ENCODE data around the gene TMIGD1. TPM values are rescaled to one million over a fixed set of nuclear protein-coding genes. Genes with fewer than 3 reads are reported as not detected.

Gene TMIGD1
- total and polyA plus RNA-seq, 12 donors = not detected

DNA sequence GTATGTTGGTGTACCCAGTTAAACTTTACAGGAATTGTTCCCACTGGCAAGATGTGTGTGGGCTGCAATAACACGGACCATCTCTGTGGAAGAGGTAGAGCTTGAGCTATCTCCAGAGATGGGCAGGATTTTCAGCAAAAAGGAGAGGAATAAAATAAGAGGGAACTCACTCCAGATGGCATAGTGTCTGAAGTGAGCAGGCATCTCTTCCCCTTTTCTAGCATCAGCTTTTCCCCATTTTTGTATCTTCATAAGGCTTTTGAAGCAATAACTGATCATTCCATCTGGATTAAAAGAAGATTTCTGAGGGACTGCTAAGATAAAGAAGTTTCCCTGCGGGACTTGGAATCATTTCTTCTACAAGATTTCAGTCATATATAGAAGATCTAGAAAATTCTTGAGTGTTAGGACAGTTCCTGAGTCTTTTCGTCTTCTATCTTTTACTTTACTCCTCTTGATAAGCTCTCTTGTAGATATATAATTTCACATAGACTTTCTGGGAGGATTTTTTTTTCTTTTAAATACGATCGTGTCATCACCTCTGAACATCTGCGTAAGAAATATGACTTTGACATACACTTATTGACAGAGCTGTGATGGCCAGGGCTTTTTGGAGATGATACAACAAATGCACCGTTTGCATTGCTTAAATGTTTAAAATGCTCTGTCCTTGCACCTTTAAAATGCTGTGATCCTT, 46.9 kb upstream of the TMIGD1 start:
- Histone ChIP-seq H3K4me3 (peak overlapping the region in 9 of 10 donors; percentile 74 to 93 (median 90)), H3K4me1 (peaks cover 11 to 63% (median 48%) of the 10 kb centered on the region in 9 donors), H3K9me3 (no peaks in the 10 kb centered on the region), H3K36me3 (peaks cover 0 to 11% (median 0%) of the 10 kb centered on the region in 9 donors), H3K27ac (peak overlapping the region in 3 of 10 donors; percentile 21 to 93 (median 91)), H3K27me3 (no peaks in the 10 kb centered on the region)
- 47 to 61% methylated on average over 7 of the region's 7 CpGs for WGBS, 2 donors
- TF ChIP-seq, protein P1, sequence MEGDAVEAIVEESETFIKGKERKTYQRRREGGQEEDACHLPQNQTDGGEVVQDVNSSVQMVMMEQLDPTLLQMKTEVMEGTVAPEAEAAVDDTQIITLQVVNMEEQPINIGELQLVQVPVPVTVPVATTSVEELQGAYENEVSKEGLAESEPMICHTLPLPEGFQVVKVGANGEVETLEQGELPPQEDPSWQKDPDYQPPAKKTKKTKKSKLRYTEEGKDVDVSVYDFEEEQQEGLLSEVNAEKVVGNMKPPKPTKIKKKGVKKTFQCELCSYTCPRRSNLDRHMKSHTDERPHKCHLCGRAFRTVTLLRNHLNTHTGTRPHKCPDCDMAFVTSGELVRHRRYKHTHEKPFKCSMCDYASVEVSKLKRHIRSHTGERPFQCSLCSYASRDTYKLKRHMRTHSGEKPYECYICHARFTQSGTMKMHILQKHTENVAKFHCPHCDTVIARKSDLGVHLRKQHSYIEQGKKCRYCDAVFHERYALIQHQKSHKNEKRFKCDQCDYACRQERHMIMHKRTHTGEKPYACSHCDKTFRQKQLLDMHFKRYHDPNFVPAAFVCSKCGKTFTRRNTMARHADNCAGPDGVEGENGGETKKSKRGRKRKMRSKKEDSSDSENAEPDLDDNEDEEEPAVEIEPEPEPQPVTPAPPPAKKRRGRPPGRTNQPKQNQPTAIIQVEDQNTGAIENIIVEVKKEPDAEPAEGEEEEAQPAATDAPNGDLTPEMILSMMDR (IDR thresholded peaks at IDR 0.05) = no peak
- no peak for ATAC-seq
- DNase-seq = no peak
- intact Hi-C loops (cut with DNase I) = no loop called here

DNA sequence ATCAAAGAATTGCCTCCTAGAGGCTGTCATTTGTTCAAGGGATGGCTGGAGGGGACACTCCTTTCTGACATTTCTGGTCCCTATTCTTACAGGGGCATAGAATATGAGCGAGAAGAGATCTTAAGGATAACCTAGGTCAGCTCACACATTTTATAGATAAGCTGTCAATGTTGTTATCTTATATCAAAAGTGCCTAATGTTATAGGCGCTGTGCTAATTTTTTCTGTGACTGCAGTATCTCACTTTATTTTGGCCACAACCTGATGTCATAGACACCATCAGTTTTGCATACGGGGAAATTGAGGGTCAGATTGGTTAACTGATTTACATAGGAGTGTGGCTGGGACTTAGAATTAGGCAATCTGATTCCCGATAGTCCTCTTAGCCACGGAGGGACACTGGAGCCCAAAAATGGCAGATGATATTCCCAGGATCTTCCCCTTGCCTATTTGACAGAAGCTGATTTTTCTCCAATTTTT, 46.1 kb upstream of the TMIGD1 start:
- ATAC-seq (no peak), DNase-seq (no peak)
- Histone ChIP-seq H3K27ac (peak overlapping the region in 8 of 10 donors; percentile 82 to 93 (median 88)), H3K36me3 (peaks cover 0 to 2% (median 0%) of the 10 kb centered on the region in 9 donors), H3K4me1 (peaks cover 11 to 65% (median 48%) of the 10 kb centered on the region in 9 donors), H3K4me3 (peak overlapping the region; percentile 74 to 93 (median 90)), H3K9me3 (no peaks in the 10 kb centered on the region), H3K27me3 (no peaks in the 10 kb centered on the region)
- TF ChIP-seq, protein P1 (IDR thresholded peaks at IDR 0.05) = no peak
- WGBS, 2 donors = 5 to 7% methylated on average over 5 of the region's 5 CpGs
- intact Hi-C loops (cut with DNase I) = loop anchor here in 6 of 10 donors (2.0 to 10.0 kb wide), 4 partner anchors 35 to 97 kb away; partner anchors contain the start of genes BLMH (in 1 of the 6) and GOSR1 (in 1 of the 6)

DNA sequence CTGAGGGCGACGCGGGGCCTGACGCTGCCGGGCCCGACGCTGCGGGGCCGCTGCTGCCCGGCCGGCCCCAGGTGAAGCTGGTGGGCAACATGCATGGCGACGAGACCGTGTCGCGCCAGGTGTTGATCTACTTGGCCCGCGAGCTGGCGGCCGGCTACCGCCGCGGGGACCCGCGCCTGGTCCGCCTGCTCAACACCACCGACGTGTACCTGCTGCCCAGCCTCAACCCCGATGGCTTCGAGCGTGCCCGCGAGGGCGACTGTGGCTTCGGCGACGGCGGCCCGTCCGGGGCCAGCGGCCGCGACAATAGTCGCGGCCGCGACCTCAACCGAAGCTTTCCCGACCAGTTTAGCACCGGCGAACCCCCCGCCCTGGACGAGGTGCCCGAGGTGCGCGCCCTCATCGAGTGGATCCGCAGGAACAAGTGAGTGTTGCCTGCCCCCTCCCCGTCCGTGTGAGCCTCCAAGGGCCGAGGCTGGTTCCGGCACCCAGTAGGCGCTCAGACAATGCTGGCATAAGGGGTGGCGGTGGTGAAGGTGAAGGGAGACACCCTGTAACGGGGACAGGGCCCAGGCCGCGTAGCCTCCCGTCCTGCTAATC, 45.5 kb upstream of the TMIGD1 start:
- intact Hi-C loops (cut with DNase I) = loop anchor here in 6 of 10 donors (2.0 to 10.0 kb wide), 4 partner anchors 35 to 98 kb away; partner anchors contain the start of genes BLMH (in 1 of the 6) and GOSR1 (in 1 of the 6)
- WGBS, 2 donors = 0% methylated on average over 68 of the region's 68 CpGs

More for the DNA sequence above, 45.5 kb upstream of the TMIGD1 start:
- Histone ChIP-seq H3K36me3 (no peaks in the 10 kb centered on the region), H3K4me3 (peak overlapping the region; percentile 74 to 93 (median 90)), H3K27me3 (no peaks in the 10 kb centered on the region), H3K9me3 (no peaks in the 10 kb centered on the region), H3K4me1 (peaks cover 11 to 65% (median 48%) of the 10 kb centered on the region in 9 donors), H3K27ac (peak overlapping the region; percentile 65 to 93 (median 86))
- TF ChIP-seq, protein P1 (IDR thresholded peaks at IDR 0.05) = no peak
- ATAC-seq (peak in 6 of 8 donors; percentile 1 to 48 (median 12)), DNase-seq (peak; percentile 18 to 35)
